ENCODE results near the gene SIN3B.

DNA sequence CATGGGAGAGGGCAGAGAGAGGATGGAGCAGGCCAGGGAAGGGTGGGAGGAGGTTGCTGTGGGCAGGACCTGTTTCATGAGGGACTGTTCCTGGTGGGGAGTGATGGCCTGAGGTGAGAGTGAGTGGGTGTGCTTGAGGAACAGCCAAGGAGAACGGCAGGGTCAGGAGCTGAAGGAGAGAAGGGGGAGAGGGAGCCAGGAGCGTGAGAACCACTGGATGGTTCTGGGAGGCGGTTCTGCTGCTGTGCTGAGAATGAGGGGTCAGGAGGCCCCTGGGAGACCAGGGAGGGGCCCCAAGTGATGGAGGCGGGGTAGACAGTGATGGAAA is 7.8 kb downstream of the SIN3B start:
- TF ChIP-seq, protein P1, sequence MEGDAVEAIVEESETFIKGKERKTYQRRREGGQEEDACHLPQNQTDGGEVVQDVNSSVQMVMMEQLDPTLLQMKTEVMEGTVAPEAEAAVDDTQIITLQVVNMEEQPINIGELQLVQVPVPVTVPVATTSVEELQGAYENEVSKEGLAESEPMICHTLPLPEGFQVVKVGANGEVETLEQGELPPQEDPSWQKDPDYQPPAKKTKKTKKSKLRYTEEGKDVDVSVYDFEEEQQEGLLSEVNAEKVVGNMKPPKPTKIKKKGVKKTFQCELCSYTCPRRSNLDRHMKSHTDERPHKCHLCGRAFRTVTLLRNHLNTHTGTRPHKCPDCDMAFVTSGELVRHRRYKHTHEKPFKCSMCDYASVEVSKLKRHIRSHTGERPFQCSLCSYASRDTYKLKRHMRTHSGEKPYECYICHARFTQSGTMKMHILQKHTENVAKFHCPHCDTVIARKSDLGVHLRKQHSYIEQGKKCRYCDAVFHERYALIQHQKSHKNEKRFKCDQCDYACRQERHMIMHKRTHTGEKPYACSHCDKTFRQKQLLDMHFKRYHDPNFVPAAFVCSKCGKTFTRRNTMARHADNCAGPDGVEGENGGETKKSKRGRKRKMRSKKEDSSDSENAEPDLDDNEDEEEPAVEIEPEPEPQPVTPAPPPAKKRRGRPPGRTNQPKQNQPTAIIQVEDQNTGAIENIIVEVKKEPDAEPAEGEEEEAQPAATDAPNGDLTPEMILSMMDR (IDR thresholded peaks at IDR 0.05; ENCODE audit: poor library complexity, severe bottlenecking): no peak
- TF ChIP-seq TAF1 (IDR thresholded peaks at IDR 0.05; ENCODE audit: low read depth): no peak
- no peak for TF ChIP-seq EP300 (conservative IDR thresholded peaks at IDR 0.05; ENCODE audit: poor library complexity, severe bottlenecking)
- no peak for TF ChIP-seq RAD21 (conservative IDR thresholded peaks at IDR 0.05)
- TF ChIP-seq POLR2AphosphoS5 (IDR thresholded peaks at IDR 0.05): no peak
- TF ChIP-seq EZH2 (IDR thresholded peaks at IDR 0.05; ENCODE audit: borderline replicate concordance, insufficient read depth, low read length, poor library complexity, severe bottlenecking): no peak
- TF ChIP-seq SMC3 (conservative IDR thresholded peaks at IDR 0.05; ENCODE audit: poor library complexity): no peak
